ENCODE measurements around the gene SGCG.

SGCG gene

DNA sequence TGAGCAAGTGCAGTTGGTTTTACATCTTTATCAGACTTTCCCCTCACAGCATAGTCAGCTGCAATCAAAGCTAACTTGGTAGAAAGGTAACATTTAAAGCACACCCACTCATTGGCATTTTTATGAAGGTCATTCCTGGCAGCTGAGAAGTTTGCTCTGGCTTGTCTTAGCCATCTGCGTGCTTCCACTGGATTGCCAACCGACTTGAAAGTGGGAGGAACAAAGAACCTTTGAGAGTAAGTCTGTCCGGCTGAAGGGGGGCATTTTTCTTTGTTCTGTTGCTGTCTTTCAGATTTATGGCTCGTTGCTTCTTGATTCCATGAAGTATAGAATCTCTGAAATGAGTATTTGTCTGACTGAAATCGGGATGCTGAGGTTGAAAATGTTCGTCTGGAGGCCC is 149.6 kb downstream of the SGCG start:
- DNase-seq (ENCODE audit: low spot score) = no peak

DNA sequence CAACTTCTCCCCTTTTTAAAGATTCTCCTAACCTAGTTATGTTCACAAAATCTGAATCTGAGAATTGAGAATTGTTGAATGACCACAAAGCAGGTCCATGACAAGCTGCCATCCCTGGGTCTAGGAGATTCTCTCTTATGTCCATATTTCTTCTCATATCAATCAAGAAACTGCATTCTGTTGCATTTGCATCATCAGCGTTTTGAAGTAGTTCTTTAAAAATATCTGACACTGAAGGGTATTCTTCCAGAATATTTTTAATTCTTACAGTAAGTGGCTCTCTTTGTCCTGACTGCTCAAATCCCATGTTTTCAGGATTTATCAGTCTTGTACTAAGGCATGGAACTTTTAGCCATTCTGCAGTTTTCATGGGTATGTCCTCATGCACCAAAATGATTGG is 158.4 kb downstream of the SGCG start:
- DNase-seq (ENCODE audit: low spot score) = no peak

DNA sequence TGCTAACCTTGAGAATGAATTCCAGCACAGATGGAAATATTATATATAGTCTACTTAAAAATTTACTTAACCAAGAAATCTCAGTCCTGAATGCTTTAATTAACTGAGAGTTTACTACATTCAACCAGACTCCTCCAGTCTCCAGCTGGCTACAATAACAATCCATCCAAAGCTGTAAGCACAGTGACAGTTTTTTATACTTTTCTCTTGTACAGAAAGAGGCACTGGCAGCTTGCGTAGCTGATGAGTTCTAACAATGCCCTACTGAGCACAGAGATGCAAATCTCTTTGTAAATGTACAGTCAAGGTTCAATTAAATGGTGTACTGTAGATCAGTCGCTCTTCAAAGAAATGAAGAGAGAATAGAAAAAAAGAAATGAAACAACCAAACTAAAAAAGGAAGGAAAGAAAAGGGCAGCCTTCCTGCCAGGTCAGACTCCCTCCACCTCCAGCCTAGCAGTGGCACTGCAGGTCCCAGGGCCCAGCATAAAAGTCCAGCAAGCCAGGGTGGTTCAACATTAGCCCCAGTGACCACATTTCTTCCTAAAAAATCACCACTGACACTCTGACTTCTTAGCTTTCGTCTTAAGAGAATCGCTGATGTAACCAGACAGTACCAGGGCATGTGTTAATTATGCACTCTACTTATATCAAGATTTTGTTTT is 164.3 kb downstream of the SGCG start:
- DNase-seq (ENCODE audit: low spot score) = no peak

DNA sequence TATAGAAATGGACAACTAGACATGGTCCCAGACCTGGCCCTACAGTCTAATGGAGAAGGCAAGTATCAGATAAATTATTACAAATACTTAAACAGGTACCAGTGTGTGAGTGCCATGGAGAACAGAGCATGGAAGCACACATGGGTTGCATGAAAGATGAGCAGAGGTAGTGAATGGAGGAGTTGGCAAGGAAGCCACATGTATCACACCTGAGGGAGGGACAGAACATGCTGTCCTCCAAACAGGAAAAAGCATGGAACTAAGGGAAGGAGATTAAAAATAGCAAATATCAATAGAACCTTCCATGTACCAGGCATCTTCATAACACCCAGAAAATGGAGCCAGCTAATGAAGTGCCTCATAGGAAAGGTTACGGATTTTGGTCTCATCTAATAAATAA is 166.8 kb downstream of the SGCG start:
- DNase-seq (ENCODE audit: low spot score) = no peak

DNA sequence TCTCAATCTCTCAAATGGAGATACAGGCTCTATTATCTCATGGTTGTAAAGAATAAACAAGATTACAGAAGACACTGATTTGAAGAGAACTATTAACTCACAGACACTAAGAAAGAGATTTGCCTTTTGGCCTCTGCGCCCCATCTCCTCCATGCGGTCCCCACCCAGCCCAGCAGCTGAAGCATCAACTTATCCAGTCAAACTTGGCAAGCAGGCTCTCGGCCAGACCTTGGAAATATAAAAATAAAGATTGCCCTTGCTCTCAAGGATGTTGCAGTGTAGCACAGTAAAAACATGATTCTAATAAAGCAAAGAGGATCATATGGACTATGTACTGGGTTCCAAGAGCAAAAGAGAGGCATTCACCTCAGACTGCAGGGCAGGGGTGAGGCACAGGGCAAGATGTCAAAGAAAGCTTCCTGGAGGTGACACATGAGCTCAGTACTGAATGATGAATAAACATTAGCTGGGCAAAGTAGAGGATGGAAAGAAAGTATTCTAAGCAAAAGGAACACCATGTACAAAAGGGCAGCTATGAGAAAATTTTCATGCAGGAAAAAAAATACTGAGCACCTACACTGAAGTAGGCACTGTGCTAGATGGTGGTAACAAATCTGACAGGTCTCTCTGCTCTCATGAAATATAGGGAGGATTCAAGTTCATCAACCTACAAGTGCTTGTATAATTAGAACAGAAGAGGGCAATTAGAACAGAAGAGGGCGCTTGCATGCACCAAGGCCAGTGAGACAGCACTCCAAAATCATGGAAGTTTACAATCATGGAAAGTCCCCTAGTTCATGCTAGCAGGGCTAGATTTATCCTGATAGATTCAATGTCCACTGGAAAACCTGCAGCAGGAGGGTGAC is 167.7 kb downstream of the SGCG start:
- no peak for DNase-seq (ENCODE audit: low spot score)

DNA sequence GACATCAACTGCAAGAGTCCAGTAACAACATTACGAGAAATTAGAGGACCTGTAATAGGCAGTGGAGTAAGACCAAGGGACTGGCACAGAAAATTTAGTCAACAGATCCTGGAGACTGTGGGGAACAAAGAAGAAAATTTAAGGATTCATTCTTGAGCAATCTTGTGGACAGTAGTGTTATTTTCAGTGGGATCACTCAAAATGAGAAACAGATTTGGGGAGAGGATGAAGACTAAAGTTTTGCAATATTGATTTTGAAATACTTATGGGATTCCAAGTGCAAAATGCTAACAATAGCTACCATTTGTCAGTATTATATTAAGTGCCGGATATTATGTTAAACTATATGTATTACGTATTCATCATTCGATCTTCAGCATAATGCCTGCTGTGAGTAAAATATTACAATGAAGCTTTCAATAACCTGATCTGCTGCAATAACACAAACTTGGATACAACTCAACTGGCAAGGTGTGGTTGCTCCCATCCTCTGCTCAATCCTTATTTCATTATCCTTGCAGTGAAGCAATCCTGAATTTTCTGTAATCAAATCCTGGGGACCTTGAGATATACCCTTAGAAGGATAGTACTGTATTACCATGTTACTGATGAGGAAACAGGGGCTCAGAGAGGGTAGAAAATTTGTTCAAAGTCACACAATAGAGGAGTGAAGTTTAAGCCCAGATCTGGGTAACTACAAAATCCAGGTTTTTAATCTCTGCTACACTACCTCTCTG is 168.6 kb downstream of the SGCG start:
- DNase-seq (ENCODE audit: low spot score) = no peak

DNA sequence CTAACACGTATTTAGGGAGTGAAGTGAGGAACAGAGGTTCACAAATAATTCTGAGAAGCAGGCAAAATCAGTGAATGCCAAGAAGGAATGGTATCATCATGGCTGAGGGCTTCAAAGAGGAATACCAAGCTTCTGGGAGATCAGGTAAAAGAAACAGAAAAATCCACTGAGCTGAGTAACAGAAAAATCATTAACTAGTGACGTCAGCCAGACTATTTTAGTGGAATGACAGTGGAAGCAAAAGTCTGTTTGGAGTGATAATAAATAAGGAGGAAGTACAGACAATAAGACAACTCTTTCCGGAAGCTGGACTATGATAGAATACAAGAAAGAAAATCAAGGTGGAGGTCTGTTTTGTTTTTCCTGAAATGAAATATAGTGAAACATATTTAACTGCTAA is 169.2 kb downstream of the SGCG start:
- no peak for DNase-seq (ENCODE audit: low spot score)

DNA sequence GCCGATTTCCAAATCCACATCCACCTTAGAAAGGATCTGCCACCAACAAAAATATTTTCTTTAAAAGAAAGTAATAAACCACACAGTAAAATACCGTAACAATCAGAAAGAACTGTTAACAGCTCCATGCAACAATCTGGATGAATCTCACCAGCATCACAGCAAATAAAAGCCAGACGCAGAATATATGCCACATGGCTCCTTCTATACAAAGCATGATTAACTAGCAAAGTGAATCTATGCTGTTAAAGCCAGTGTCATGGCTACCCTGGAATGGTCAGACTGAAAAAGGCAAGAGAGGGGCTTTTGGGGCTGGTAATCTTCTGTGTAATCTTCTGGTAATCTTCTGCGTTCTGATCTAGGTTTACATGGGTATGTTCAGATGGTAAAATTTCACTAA is 171.4 kb downstream of the SGCG start:
- DNase-seq (ENCODE audit: low spot score) = no peak

DNA sequence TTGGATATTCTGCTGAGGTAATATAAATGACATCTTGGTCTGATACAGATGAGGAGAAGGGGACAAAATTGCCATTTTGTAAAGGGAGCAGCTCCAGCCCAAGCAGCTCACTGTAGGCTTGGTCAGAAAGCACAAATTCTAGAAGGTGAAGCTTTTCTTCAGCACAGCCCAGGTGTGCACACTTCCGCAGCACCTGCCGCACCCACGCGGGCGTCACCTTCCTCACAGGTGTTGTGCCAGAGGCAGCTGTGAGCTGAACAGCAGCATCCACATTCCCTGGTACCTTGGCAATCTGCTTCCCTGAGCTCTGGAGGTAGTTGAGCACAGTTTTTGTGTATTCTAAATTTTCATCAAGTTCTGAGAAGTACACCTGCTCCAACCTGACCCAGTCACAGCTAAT is 173.7 kb downstream of the SGCG start:
- DNase-seq (ENCODE audit: low spot score) = no peak

DNA sequence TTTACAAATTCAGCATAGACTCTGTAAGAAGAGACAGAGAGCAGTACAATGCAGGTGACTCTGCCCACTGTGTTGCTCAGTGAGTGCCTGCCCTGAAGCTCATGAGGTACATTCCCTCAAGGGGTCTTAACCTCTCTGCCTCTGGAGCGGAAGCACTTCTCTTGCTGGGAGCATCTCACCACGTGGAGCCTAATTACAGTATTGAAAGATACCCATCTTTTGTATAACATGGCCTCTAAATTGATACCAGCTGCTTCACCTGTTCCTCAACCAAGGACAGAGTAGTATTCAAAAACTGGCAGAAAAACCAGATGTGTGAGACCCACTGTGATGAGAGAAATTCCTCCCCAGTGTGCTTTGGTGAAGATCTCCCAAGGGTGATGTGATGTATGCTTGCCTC is 175.6 kb downstream of the SGCG start:
- no peak for DNase-seq (ENCODE audit: low spot score)

DNA sequence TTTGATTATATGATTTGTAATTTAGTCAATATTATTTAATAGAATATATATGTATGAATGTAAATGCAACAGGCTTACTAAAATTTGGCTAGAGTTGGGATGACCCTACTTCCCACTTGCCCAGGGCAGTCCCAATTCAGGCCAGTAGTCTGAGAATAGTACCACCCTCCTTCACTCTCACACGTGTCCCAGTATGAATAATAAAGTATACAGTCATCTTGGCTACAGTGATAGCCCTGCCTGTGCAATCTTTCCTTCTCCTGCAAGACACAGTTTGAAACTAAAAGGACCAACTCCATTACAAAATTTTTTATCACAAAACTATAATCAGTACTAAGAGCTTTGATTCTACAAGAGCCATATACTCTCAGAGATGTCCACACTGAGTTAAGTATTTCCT is 176.6 kb downstream of the SGCG start:
- DNase-seq (ENCODE audit: low spot score) = no peak

DNA sequence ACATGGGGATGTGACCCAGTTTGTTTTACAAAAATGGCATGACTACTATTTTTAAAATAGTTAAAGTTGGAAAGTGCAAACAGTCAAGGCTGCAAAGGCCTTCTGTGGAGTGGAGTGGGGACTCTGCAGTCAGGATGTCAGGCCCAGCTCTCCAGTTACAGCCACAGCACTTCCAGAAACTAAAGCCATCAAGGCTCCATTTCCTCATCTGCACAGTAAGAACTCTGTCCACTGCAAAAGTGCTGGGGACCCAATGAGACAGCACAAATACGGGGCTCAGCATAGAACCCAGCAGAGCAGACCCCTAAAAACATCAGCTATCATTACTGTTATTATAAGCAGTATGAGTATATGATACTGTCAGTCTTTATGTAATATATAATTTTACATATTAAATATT is 179.1 kb downstream of the SGCG start:
- no peak for DNase-seq (ENCODE audit: low spot score)

DNA sequence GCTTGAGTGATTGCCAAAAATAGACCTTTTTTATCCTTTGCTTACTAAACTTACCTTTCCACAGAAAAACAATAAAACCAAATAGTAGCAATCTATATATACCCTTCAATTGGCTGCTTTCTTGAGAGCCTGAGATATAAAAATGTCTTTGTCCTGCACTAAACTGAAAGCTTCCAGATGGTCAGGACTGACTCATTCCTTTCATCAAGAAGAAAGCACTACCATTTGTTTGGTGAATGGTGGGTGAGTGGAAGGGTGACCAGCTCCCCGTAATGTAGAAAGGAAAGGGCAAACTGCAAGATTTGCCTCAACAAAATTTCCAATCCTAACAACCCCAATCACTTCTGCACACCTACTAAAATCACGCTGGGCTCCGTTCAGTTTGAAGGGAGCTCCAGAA is 184.9 kb downstream of the SGCG start:
- no peak for DNase-seq (ENCODE audit: low spot score)

DNA sequence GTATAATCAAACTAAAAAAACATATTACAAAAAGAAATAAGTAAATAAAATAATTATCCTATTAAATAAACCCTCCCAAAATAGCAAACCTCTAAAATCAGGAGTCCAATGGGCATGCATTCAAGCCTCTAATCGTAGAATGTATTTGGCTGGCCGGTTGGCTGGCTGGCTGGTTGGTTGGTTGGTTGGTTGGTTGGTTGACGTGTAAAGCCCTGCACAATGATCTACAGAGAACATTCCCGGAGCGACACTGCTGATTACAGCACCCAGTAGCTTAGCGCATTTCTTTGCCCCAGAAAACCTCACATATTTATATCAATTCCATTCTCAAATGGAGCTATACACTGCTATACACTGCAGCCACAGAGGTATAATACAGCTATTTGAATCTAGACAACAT is 187.1 kb downstream of the SGCG start:
- DNase-seq (ENCODE audit: low spot score) = no peak

DNA sequence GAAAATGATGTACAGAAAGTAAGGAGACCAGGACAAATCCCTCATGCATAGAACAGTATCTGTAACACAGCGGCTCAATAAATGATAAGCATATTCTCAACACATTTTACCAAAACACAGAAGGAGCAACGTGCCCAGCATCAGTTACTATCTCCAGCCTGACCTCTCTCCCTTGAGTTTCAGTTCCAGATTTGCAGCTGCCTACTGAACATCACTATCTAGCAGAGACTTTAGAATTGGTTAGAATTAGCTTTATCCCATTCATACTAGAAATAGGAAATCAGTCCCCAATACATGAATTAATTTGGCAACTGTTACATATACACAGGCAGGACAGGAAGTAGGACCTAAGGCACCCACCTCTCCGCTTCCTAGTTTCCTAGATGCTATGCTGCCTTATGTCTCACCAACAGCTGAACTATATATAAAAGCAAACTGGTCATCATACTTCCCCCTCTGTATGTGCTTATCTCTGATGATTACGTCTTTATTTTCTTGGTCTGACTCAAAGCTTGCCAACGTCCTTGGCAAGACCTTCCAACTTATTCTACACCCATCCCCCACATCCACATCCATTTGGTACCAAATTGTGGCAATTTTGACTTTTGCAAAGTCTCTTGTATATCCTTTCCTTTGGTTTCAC is 191.6 kb downstream of the SGCG start:
- no peak for DNase-seq (ENCODE audit: low spot score)
